ENCODE results near the gene ZSWIM8.

- TF ChIP-seq CREB1 (CRISPR knock-in tag; IDR thresholded peaks at IDR 0.05; ENCODE audit: low read depth): no peak
- no peak for TF ChIP-seq POLR2AphosphoS5 (IDR thresholded peaks at IDR 0.05; ENCODE audit: low read depth)
- TF ChIP-seq EZH2 (IDR thresholded peaks at IDR 0.05; ENCODE audit: low read depth, unreplicated experiment): no peak
- TF ChIP-seq CTCF (conservative IDR thresholded peaks at IDR 0.05; ENCODE audit: low read depth in 2 of 2): no peak
- TF ChIP-seq JUNB (IDR thresholded peaks at IDR 0.05; ENCODE audit: unreplicated experiment): no peak
- TF ChIP-seq ZNF114 (CRISPR knock-in tag; IDR thresholded peaks at IDR 0.05): no peak
- TF ChIP-seq REST (IDR thresholded peaks at IDR 0.05; ENCODE audit: unreplicated experiment): no peak
- TF ChIP-seq STAT1 (IDR thresholded peaks at IDR 0.05; ENCODE audit: unreplicated experiment): no peak
- no peak for TF ChIP-seq ETS1 (IDR thresholded peaks at IDR 0.05)
- no peak for TF ChIP-seq ZNF331 (CRISPR knock-in tag; IDR thresholded peaks at IDR 0.05; ENCODE audit: low read depth)
- TF ChIP-seq EZH2phosphoT487 (IDR thresholded peaks at IDR 0.05; ENCODE audit: unreplicated experiment): no peak
- no peak for TF ChIP-seq ZNF462 (CRISPR knock-in tag; IDR thresholded peaks at IDR 0.05)
Measured at GRCh38 chr10:73779018-73779417, 6.4 kb upstream of the ZSWIM8 start.

Measured in GM23338 (cell line).